ENCODE results near the gene ZNF518A.
A peak's percentile ranks its signal among the peaks of the same experiment; 100 is the strongest.

Gene ZNF518A

GRCh38 chr10:96129387-96130325 lies at the start of gene ZNF518A:
Gene ZNF518A (plus strand): TSS chr10:96130297. CDS start chr10:96156323, 26,026 bp downstream.
- peak; percentile 84 to 88 for DNase-seq

GRCh38 chr10:96082153-96082552 lies 47.9 kb upstream of the ZNF518A start:
- DNase-seq: no peak

- no peak for DNase-seq
Measured at GRCh38 chr10:96082748-96083147, 47.3 kb upstream of the ZNF518A start.

- DNase-seq: no peak
Measured at GRCh38 chr10:96089116-96089515, 41.0 kb upstream of the ZNF518A start.

- DNase-seq: peak; percentile 91 to 92
Measured at GRCh38 chr10:96089670-96090462, 40.2 kb upstream of the ZNF518A start.

GRCh38 chr10:96090463-96090800 lies 39.7 kb upstream of the ZNF518A start:
- peak; percentile 6 to 21 for DNase-seq

GRCh38 chr10:96092999-96093767 lies 36.9 kb upstream of the ZNF518A start:
- no peak for DNase-seq

- DNase-seq: no peak
Measured at GRCh38 chr10:96093948-96094347, 36.1 kb upstream of the ZNF518A start.

- no peak for DNase-seq
Measured at GRCh38 chr10:96096958-96097357, 33.1 kb upstream of the ZNF518A start.

GRCh38 chr10:96097865-96098264 lies 32.2 kb upstream of the ZNF518A start:
- DNase-seq: no peak

GRCh38 chr10:96107623-96108038 lies 22.5 kb upstream of the ZNF518A start:
- no peak for DNase-seq

- no peak for DNase-seq
Measured at GRCh38 chr10:96112531-96112930, 17.6 kb upstream of the ZNF518A start.

- DNase-seq: no peak
Measured at GRCh38 chr10:96118604-96119450, 11.3 kb upstream of the ZNF518A start.

GRCh38 chr10:96122824-96123223 lies 7.3 kb upstream of the ZNF518A start:
- no peak for DNase-seq

- no peak for DNase-seq
Measured at GRCh38 chr10:96124230-96125141, 5.6 kb upstream of the ZNF518A start.

GRCh38 chr10:96125142-96125515 lies 5.0 kb upstream of the ZNF518A start:
- DNase-seq: no peak

GRCh38 chr10:96130326-96130995 lies 364 bp downstream of the ZNF518A start:
- DNase-seq: peak; percentile 74 to 77

GRCh38 chr10:96131621-96132020 lies 1.5 kb downstream of the ZNF518A start:
- no peak for DNase-seq

GRCh38 chr10:96133135-96133534 lies 3.0 kb downstream of the ZNF518A start:
- no peak for DNase-seq

- no peak for DNase-seq
Measured at GRCh38 chr10:96136810-96137209, 6.7 kb downstream of the ZNF518A start.

All from stimulated activated CD4-positive, alpha-beta T cell treated with anti-CD3 and anti-CD28 coated beads, Interleukin-2, amount 100 ng/mL, for 24 hours (primary cell).